ENCODE measurements around the gene DCXR. TPM values are rescaled to one million over a fixed set of nuclear protein-coding genes. Genes with fewer than 3 reads are reported as not detected.
"Not testable (repeated sequence)": the region's sequence is repeated elsewhere in the genome, so short reads cannot be mapped to it uniquely, and the experiment has no call there.

The DCXR gene
- total RNA-seq, 1 donor from 2014 or later: 219 TPM

DNA sequence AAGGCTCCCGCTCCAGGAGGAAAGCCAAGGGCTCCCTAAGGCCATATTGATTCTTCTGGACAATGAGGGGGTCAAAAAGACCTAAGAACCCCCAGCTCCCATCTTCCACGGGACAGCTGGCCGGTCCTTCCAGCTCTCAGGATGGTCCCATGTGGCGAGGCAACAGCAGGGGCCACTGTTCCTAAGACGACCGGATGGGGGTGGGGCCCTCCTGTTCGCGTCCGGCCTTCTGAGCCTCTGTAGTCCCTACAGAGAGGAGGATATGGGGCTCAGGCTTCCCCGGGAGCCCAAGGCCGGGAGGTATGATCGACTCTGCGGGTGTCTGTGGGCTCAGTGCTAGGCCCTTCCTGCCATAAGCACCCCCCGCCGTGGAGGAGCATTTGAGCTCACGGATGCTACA, 6.0 kb upstream of the DCXR start:
- Histone ChIP-seq H3K4me1 (no peaks in the 10 kb centered on the region), H3K9me3 (replicated peaks) (no peaks in the 10 kb centered on the region), H3K27me3 (ENCODE audit: low read depth) (no peaks in the 10 kb centered on the region), H3K4me3 (no peak overlapping the region), H3K27ac (replicated peaks) (no peak overlapping the region), H3K36me3 (peaks cover 15% of the 10 kb centered on the region)
- DNase-seq: no peak
- intact Hi-C loops (cut with micrococcal nuclease): no loop called here
- TF ChIP-seq, protein P1, sequence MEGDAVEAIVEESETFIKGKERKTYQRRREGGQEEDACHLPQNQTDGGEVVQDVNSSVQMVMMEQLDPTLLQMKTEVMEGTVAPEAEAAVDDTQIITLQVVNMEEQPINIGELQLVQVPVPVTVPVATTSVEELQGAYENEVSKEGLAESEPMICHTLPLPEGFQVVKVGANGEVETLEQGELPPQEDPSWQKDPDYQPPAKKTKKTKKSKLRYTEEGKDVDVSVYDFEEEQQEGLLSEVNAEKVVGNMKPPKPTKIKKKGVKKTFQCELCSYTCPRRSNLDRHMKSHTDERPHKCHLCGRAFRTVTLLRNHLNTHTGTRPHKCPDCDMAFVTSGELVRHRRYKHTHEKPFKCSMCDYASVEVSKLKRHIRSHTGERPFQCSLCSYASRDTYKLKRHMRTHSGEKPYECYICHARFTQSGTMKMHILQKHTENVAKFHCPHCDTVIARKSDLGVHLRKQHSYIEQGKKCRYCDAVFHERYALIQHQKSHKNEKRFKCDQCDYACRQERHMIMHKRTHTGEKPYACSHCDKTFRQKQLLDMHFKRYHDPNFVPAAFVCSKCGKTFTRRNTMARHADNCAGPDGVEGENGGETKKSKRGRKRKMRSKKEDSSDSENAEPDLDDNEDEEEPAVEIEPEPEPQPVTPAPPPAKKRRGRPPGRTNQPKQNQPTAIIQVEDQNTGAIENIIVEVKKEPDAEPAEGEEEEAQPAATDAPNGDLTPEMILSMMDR (IDR thresholded peaks at IDR 0.05; ENCODE audit: borderline replicate concordance): no peak

DNA sequence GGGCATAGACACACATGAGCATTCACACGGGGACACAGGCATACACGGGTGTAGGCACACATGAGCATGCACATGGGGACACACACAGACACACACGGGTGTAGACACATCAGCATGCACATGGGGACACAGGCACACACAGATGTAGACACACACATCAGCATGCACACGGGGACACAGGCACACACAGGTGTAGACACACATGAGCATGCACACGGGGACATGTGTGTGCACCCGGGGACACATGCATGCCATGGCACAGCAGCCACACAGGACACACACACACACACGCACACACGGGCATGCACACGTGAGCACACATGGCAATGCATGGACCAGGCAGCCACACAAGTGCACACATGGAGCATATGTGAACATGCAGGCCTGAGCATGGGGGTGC, 5.2 kb upstream of the DCXR start:
- TF ChIP-seq, protein P1 (IDR thresholded peaks at IDR 0.05; ENCODE audit: borderline replicate concordance): no peak
- Histone ChIP-seq H3K4me1 (peaks cover 4% of the 10 kb centered on the region), H3K9me3 (replicated peaks) (no peaks in the 10 kb centered on the region), H3K27ac (replicated peaks) (no peak overlapping the region), H3K4me3 (no peak overlapping the region), H3K36me3 (peaks cover 7% of the 10 kb centered on the region), H3K27me3 (ENCODE audit: low read depth) (no peaks in the 10 kb centered on the region)
- no peak for DNase-seq
- intact Hi-C loops (cut with micrococcal nuclease): no loop called here

DNA sequence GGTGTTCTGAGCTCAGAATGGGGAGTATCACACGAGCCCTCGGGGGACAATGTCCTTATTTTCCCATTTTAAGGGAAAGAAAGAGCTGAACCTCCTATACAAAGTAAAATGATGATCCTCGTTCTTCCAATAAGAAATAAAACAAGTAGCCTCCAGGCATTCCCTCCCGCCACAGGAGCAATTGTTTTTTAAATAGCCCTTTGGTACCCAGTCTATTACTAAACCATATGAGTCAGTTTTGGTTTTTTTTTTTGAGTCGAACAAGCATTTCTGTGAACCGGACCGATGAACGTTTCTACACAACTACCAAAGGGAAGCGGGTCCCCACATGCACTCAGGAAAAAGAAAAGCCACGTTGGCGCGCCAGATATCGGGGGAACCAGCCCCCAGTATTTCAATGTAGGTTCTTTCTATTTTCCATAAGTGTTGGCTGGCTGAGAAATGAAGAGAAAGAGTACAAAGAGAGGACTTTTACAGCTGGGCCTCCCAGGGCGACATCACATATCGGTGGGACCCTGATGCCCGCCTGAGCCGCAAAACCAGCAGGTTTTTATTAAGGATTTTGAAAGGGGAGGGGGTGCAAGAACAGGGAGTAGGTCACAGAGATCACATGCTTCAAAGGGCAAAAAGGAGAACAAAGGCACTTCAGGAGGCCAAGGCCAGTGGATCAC, 3.8 kb upstream of the DCXR start:
- TF ChIP-seq, protein P1 (IDR thresholded peaks at IDR 0.05; ENCODE audit: borderline replicate concordance): no peak
- Histone ChIP-seq H3K27ac (replicated peaks) (no peak overlapping the region), H3K9me3 (replicated peaks) (no peaks in the 10 kb centered on the region), H3K4me1 (peaks cover 13% of the 10 kb centered on the region), H3K27me3 (ENCODE audit: low read depth) (no peaks in the 10 kb centered on the region), H3K36me3 (no peaks in the 10 kb centered on the region), H3K4me3 (no peak overlapping the region)
- intact Hi-C loops (cut with micrococcal nuclease): no loop called here
- no peak for DNase-seq

DNA sequence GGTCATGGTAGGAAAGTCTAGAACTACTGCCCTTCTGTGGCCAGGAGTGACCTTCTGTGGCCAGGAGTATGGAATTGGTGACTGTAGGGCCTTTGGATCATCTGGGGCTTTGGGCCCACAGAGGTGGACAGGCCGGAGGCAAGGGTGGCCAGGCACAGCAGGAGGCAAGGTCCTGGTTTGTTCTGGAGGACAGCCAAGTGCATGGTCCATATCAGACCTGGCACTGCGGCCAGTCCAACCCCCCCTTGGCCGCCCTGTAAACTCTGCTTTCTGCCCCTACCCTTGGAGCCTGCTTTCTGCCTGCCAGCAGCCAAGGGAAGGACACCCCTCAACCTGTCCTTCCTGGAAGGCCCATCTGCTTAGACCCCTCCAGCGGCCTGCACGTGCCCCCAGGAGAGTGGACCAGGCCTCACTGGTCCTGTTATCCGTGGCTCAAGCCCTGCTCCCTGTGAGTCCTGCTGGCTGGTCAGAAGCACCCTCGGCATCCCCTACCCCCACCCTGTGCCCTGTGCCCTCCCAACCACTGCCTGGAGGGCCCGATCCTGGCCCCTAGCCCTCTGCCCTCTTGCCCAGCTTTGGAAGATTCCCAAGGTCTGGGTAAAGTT, 2.3 kb upstream of the DCXR start:
- peaks cover 22% of the 10 kb centered on the region for H3K4me1 ChIP-seq
- TF ChIP-seq, protein P1 (IDR thresholded peaks at IDR 0.05; ENCODE audit: borderline replicate concordance): no peak
- no peaks in the 10 kb centered on the region for H3K9me3 ChIP-seq (replicated peaks)
- H3K27me3 ChIP-seq (ENCODE audit: low read depth): no peaks in the 10 kb centered on the region
- no peaks in the 10 kb centered on the region for H3K36me3 ChIP-seq
- no peak for DNase-seq
- intact Hi-C loops (cut with micrococcal nuclease): no loop called here
- H3K4me3 ChIP-seq: no peak overlapping the region
- H3K27ac ChIP-seq (replicated peaks): no peak overlapping the region

DNA sequence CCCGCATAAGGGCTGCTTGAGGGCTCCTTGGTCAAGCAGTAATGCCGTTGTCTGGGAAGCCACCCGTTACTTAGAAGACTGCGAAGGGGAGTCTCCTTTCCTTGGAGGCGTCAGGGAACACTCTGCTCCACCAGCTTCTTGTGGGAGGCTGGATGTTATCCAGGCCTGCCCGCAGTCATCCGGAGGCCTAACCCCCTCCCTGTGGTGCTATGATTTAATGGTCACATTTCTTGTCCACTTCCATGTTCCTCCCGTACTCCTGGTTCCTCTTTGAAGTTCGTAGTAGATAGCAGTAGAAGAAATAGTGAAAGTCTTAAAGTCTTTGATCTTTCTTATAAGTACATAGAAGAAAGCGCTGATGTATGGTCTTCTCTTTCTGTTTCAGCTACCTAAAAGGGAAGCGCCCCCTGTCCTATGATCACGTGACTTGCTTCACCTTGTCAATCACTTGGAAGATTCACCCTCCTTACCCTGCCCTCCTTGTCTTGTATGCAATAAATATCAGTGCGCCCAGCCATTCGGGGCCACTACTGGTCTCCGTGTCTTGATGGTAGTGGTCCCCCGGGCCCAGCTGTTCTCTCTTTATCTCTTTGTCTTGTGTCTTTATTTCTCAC, 1.4 kb upstream of the DCXR start:
- intact Hi-C loops (cut with micrococcal nuclease); H3K27me3 ChIP-seq (ENCODE audit: low read depth); H3K36me3 ChIP-seq; H3K27ac ChIP-seq (replicated peaks); H3K4me3 ChIP-seq; DNase-seq; H3K9me3 ChIP-seq (replicated peaks): not testable (repeated sequence)
- peaks cover 22% of the 10 kb centered on the region for H3K4me1 ChIP-seq

DNA sequence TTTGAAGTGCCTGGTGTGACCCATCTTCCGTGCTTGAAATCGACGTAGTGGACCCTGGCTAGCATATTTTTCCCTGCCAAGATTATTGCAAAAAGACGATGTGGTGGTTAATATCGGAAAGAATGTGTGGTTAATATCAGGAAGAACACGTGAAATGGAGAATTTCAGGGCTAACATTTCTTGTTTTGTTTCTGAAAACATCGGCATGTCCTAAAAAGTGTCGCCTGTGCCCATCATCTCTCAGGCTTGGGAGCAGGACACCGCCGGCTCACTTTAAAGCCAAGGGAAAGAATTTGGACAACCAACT, 345 bp upstream of the DCXR start:
- Histone ChIP-seq H3K36me3 (no peaks in the 10 kb centered on the region), H3K4me1 (peaks cover 22% of the 10 kb centered on the region), H3K27ac (replicated peaks) (peak overlapping the region; percentile 96), H3K27me3 (ENCODE audit: low read depth) (no peaks in the 10 kb centered on the region), H3K4me3 (peak overlapping the region; percentile 83), H3K9me3 (replicated peaks) (no peaks in the 10 kb centered on the region)
- TF ChIP-seq, protein P1 (IDR thresholded peaks at IDR 0.05; ENCODE audit: borderline replicate concordance): no peak
- intact Hi-C loops (cut with micrococcal nuclease): no loop called here
- no peak for DNase-seq

Measured in left ventricle myocardium inferior (tissue), 1 donor.